HT-29 (cell line): Measurements from ENCODE around the gene ZFP36L2. TPM values are rescaled to one million over a fixed set of nuclear protein-coding genes. Genes with fewer than 3 reads are reported as not detected.

ENCODE experiments used
- DNase-seq: peaks from one replicate; pipeline ENCODE4 v3.0.0-alpha.2; 2015; ENCODE audit warnings: low spot score
- total RNA-seq: library from RNA; depleted of rRNA; stranded (reverse); fragments of >200 nt; shearing (Covaris generic); gene quantifications from 2 replicates; pipeline ENCODE4 v1.2.3, GENCODE V29; 2014

ZFP36L2 gene
- total RNA-seq, 1 experiment from 2014 or later = 20.5 TPM

DNA sequence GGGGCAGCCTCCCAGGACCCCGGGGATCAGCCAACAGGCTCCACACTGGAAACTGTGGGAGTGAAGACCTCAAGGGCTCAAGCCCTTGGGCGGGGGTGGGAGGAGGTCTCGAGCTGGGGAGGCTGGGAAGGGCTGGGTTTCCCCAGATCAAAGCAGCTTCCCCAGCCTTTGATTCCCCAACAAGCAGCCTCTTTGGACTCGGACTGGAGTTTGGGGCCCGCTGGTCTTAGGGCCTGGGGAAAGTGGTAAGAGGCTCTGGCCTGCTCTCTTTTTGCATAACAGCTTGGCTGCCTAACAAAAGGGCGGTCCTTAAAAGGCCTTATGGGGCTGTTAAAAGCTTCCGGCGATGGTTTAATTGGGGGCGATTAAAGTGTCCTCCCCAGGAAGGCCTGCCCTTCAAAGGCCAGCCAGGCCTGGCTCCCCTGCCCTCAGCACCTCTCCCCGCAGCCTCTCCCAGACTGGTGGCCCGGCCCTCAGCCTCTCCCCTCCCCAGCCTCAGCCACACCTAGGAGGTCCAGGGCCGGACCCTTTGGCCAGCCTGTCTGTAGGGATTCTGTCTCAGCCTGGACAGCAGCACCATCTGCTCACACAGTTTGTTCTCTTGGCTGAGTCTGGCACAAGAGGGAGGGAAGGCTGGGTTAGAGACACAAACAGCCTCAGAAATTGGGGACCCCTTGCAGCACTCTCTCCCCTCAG, 39.6 kb downstream of the ZFP36L2 start:
- DNase-seq = no peak

DNA sequence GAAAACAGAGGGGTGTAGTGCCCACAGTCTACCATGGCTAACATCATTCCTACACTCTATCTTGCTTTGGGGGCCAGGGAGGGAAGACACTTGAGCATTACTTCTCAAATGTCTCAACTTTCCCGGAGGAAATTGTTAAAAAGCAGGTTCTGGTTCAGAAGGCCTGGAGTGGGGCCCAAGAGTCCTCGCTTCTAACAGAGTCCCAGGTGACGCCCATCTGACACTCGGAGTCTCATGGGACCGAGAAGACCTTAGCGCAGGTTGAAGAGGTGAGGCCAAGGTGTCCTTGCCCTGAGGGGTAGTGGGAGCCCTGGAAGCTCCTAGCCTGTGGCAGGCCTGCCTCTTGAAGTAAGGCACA, 40.1 kb downstream of the ZFP36L2 start:
- DNase-seq = no peak

DNA sequence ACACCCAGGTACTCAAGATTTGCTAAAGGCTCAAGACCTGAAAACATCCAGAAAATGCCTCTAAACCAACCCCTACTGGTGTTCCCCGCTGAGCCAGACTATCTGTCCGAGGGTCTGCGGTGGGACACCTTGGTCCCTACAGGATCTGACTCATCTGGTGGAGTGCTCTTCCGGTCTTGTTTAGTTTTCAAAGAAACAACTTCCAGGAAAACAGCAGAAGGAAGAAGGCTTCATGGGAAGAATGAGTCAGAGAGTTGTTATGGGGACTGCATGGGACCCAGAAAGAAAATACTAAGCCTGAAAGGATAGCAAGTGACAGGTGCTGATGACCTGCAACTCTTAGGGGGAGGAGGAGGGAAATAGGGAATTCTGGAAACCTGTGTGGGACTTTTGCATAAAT, 41.3 kb downstream of the ZFP36L2 start:
- DNase-seq = no peak

DNA sequence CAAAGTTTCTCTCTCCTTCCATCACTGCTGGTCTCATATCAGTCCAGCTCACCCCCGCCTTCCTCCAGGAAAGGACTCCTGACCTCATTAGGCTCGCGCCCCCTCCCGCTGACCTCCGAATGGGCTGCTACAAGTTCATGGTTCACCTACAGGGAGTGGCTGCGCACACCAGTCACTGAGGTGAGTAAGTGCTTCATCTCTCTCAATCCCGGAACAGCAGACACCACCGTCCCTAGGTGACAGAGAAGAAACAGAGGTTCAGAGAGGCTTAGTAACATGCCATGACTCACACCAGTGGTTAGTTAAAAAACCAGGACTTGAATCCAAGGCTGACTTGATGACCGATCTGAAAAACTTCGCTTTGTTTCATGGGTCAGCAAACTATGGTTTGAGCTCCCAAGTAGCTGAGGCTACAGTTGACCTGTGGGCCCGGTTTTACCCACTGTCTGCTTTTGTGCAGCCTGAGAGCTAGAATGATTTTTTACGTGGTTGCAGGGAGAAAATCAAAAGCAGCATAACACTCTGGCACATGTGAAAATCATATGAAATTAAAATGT, 42.0 kb downstream of the ZFP36L2 start:
- DNase-seq = peak; percentile 56

DNA sequence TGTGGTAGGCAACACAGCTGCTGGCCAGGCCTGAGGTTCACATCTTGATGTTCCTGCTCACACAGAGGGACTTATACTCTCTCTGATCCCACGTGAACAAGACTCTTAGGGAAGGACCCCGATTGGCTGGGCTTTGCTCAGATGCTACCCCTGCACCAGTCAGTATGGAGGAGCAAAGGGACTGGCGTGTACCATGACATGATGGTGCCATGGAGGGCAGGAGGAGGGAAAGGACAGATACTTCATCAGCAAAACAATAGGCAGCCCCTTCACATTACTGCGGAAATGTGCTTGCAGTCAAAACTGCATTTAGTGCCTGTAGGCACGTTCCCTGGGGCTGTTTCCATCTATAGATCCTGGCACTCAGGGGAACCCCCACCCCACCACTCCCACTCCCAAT, 42.7 kb downstream of the ZFP36L2 start:
- DNase-seq = no peak

DNA sequence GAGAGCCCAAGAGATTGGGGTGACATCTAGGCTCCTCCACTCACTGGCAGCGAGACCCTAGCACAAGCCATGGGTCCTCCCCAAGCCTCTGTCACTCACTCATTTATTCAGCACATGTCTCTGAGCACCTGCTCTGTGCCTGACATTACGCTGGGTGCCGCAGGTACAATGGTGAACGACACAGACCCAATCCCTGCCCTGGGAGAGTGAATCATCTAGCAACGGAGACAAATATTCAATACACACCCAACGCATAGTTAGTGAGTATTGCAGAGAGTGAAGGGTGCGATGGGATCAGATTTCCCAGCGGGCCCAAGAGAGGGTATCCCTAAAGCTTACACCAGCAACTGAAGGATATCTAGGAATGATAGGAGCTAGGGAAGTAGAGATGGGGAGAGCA, 45.5 kb downstream of the ZFP36L2 start:
- DNase-seq = no peak

DNA sequence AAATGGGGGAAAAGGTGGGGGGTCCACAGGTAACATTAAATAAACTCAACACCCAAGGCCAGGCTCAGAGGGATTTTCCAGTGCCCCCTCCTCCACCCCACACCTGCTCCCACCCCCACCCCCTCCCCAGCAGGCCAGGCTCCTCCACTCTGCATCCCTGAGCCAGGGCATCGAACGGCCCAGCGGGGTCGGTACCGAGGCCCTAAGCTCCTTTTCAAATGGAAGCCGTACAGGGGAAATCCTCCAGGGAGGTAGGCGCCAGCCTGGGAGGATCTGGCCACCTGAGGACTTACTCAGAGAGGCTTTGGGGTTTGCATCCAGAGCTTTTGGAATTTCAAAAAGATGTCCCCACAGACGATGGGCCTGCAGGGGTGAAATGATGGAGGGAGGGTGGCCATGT, 46.5 kb downstream of the ZFP36L2 start:
- DNase-seq = no peak

DNA sequence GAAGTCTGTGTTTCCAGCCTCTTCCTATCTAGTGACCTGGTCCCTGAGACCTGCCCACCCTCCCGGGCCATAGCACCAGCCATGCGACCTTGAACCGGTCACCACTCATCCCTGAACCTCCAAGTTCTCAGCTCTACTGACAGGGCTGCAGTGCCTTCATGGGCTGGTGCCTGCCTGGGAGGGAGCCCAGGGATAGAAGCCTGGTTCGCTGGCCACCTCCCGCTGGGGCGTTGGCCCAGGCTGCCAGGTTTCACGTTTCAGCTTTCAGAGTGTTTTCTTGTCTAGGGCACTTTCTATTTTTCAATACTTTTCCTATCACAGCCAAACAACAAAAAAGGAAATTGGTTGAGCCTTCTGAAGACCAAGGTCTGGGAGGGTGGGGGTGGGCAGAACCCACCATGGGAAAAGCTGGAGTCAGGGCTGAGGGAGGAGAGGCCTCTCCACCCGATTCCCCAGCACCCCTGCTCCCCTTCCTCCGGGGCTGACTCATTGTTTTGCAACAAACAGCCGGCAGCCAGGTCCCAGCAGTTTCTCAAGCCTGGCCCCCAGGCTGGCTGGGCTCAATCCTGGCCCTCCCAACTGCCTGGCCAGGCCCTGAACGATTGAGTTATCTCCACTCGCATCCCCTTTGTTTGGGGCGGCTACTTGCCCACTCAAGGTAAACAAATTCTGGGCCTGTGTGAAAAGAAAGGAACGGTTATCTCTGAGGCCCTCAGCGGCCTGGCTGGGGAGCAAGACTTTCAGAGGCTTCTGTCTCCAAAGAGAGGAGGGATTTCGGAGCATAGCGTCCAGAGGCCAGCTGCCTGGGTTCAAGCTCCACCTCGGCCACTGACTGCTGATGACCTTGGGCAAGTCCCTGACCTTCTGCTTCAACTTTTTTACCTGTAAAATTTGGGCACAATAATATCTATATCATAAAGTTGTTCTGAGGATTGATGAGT, 47.5 kb downstream of the ZFP36L2 start:
- peak; percentile 80 for DNase-seq

DNA sequence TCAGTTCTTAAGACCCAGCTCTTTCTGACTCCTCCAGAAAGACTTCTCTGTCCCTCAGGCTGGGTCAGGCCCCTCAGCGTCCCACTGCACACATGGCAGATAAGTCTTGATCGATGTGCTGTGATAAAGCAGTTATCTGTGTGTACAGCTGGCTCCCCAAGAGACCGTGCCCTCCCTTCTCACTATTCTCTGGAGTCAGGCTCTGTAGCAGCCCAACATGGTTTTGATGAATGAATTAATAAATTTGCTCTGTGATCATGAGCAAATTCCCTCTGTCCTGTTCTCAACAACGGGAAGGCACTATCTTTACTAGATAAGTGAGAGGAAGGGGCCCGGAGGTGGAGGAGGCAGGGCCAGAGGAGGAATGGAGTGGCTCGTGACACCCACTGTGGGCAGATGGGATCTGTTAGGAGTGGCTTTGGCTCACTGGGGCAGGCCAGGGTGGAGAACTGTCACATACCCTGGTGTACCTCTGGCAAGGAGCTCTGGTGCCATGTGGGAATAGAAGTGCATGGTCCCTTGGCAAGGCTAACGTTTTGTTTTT, 48.3 kb downstream of the ZFP36L2 start:
- DNase-seq = peak; percentile 31

DNA sequence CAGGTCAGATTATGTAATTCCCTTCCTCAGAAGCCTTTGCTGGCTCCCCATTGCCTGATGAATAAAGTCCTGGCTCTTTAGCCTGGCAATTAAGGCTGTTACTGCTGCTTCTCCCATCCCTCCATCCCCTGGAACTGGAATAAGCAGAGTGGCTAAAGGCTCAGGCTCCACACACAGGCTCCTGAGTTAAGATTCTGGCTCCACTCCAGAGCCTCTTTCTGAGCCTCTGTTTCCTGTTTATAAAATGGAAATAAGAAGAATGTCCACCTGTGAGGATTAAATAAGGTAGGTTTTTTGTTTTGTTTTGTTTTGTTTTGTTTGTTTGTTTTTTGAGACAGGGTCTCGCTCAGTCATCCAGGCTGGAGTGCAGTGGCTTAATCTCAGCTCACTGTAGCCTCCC, 50.0 kb downstream of the ZFP36L2 start:
- no peak for DNase-seq

DNA sequence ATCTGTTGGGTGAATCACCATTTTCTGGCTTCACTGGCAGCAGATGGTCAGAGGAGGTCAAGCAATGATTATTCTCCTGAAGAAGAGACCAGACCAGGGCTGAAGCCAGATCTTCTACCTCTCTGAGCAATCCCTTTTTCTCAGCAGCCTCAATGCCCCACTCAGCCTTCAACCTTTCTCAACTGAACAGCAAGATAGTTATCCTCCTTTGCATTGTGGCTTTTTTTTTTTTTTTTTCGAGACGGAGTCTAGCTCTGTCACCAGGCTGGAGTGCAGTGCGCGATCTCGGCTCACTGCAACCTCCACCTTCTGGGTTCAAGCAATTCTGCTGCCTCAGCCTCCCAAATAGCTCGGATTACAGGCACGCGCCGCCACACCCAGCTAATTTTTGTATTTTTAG, 50.5 kb downstream of the ZFP36L2 start:
- DNase-seq = no peak

DNA sequence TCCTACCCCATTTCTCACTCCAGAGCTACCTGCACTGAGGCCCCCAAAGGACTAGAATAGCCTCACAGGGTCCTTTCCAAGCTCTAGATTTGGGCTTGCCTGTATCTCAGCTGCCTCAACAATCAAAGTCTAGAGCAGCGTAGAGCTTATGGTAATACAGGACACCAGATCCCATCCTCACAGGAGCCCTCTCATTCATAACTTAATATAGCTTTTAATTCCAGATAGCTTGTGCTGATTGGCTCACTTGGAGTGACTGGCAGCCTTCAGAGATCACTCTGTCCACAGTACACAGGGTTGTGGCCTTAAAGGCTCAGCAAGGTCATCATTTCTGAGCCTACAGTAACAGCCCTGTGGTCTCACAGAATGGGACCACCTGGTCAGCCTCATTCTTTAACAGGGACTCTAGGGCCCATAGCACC, 51.4 kb downstream of the ZFP36L2 start:
- DNase-seq = no peak

DNA sequence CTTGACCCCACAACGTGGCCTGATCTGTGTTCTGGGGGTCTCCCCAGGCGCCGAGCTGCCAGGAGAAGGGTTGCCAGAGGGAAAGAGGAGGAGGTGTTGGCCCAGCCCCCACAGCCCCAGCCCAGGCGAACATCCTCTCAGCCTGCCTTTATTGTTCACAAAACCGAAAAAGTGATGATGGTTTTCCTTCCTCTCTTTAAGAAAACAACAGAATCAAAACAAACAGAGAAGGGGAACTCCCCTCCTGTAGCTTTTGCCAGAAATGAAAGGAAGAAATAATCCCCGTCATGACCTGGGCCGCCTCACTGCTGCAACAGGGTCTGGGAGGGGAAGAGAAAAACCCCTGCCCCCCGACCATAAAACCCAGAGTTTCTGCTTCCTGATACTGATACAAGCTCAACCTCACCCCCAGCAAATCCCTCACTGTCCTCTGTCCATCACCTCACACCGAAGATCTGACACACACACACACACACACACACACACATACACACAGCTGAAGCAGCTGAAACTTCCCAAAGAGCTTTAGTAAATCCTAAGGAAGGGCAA, 52.0 kb downstream of the ZFP36L2 start:
- no peak for DNase-seq
